ENCODE data around the gene CLEC3B.

The CLEC3B gene

DNA sequence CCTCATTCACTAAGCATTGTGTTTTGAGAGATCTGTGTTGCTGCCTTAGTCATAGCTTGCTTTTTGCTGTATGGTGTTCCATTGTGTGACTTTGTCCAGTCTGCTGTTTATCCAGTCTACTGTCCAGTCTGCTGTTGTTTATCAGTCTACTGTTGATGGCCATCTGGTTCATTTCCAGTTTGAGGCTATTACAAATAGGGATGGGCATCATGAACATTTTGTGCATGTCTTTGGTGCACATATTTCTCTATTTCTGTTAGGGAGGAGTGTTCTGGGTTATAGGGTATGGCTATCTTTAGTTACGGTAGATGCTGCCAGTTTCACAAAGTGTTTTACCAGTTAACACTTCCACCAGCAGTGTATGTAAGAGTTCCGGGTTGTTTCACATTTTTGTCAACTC is 22.2 kb upstream of the CLEC3B start:
- no peak for DNase-seq

DNA sequence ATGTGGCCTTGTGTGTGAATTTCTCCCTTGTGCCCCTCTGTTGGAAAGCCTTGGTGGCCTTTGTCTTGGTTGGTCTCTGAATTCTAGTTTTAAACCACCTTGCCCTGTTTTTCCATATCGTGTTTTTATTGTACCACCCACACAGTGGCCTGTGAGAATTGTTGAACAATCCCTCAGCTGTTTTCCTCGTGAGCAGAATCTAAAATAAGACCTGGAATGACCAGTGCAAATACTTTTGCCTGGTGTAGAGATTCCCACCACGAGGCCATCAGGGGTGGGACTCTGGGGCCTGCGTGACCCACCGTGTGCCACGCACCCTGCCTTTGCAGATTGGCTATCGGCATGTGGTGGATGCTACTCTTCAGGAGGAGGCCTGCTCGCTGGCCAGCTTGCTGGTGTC is 19.0 kb upstream of the CLEC3B start:
- no peak for DNase-seq

GRCh38 chr3:45008117-45008516 is 18.0 kb upstream of the CLEC3B start:
- DNase-seq, result no peak

DNA sequence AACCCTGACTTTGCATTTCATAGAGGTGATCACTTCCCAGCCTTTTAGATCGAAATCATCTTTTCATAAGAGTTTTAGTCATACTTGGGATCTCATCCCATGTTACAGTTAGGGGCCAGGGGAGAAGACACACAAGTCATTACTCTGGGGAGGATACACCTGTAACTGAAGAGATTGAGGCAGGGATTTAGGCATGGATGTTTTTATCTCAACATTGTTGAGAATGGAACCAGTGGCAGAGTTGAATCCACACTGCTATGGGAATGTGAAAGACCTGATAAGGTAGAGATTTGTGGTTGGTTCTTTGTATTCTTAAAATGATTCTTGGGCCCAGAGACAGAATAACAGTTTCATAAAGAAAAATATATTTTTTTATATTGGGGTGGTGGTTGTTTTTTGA is 16.2 kb upstream of the CLEC3B start:
- DNase-seq, result no peak

DNA sequence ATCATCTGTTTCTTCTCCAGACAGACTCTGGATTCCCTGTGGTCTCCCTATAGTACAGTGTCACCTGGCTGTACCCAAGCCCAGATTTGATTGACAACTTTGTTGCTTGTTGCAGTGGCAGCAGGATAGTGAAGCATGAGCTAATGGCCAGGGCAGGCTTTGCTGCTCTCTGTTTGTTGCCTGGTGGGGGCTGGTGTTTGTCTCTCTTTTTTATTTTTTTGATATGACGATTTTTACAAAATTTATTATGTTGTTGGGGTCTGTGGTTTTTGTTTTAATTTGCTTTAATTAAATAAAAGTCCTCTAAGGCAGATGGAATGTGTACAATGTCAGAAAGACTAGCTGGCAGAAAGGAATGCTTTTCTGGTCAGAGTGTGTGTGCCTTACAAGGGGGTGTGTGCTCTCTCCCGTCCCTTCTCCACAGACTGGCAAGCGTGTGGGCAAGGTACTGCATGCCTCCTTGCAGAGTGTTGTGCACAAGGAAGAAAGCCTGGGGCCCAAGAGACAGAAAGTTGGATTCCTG is 15.2 kb upstream of the CLEC3B start:
- DNase-seq, result no peak

- DNase-seq, result no peak
Measured at GRCh38 chr3:45011756-45012508, 14.2 kb upstream of the CLEC3B start.

- DNase-seq, result no peak
Measured at GRCh38 chr3:45012577-45012976, 13.5 kb upstream of the CLEC3B start.

- no peak for DNase-seq
Measured at GRCh38 chr3:45016916-45017315, 9.2 kb upstream of the CLEC3B start.

GRCh38 chr3:45017821-45018220 is 8.3 kb upstream of the CLEC3B start:
- DNase-seq, result no peak

DNA sequence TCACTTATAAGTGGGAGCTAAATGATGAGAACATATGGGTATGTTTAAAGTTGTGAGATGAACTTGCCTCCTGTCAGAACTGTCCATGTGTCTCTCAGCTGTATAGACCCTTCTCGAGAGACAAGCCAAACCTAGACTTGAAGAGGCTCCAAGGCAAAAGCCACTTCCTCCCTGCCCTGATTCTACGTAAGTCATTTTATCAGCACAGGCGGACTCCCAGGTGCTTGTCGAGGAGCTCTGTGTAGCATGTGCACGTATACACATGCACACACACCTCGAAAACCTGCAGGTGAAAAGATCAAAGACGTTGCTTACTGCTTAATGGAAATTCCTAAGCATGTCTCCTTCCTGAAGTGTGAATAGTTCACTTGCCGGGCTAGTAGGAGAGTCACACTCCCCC is 5.6 kb upstream of the CLEC3B start:
- peak; percentile 18 for DNase-seq

DNA sequence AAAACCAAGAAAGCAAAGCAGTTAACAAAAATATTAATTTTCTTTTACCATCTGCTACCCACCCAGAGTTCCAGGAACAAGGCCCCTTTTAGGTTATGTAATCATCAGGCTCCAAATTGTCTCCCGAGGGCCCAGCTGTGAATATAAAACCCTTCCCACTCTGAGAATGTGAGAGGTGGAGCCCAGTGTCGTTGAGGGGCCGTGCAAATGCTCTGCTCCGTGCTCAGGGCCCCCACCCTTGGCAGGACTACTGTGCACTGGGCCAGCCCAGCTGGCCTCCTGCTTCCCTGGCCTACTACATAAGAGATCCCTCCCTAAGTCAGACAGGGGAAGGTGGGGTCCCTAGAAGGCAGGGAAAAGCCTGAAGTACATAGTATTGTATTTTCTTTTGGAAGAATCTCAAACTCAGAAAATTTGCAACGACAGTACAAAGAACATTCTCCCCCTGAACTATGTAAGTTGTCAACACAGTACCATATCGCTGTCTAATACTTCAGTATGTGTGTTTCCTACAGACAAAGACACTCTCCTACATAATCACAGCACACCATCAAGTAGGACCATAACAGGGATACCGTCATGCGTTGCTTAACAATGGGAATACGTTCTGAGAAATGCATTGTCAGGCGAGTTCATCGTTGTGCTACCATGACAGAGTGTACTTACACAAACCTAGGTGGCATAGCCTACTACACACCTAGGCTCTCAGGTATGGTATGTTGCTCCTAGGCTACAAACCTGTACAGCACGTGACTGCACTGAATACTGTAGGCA is 4.4 kb upstream of the CLEC3B start:
- DNase-seq, result no peak

DNA sequence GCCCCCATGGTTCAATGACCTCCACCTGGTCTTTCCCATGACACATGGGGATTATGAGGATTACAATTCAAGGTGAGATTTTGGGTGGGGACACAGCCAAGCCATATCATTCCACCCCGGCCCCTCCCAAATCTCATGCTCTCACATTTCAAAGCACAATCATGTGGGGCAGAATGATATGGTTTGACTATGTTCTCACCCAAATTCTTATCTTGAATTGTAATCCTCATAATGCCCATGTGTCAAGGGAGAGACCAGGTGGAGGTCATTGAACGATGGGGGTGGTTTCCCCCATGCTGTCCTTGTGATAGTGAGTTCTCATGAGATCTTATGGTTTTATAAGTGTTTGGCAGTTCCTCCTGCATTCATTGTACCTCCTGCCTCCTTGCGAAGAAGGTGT is 2.4 kb upstream of the CLEC3B start:
- DNase-seq, result no peak

DNA sequence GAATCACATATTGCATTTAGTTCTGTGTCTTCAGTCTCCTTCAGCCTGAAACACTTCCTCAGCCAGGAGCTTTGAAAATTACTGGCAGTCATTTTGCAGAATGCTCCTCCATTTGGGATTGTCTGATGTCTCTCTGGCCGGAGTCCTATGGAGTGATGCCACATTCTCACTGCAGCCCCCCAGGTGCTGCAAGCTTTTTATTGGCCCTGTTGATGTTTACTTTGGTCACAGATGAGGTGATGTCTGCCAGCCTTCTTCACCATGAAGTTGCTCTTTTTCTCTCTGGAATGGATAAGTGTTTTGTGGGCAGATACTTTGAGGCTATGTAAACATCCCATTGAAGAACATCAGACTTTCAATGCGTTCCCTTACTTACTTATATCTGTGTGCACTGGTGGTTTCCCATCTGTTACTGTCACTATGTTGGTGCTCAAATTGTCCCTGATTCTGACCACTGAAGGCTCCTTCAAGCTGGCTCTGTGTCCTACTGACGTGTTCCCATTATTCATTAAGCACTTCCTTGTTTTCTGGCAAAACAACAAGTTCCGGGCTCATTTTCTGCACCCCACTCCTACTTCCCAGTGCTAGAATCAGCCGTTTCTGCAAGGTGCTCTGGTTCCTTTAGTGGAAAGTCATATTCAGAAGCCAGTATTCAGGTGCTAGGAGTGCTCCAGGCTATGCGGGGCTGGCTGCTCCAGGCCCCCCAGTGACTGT is 1.4 kb upstream of the CLEC3B start:
- no peak for DNase-seq

DNA sequence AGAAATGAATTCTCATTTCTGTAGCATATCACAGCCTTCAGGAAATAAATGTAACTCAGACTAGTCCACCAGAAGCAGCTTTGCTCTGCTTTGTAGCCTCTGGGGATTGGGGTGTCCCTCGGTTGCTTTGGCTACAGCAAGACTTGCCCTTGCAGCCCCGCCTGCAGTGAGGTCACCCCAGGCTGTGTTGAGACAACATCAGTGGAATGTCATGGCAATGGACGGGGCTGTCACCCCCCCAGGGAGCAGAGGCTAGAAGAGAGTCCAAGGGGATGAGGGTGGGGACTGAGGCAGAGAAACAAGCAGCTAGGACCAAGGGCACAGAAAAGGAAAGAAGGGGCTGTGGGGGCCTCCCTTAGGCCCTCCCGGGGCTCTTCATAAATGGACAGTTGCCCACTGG is 854 bp downstream of the CLEC3B start:
- no peak for DNase-seq

GRCh38 chr3:45027441-45027840 is 1.3 kb downstream of the CLEC3B start:
- no peak for DNase-seq

- no peak for DNase-seq
Measured at GRCh38 chr3:45029216-45029615, 3.1 kb downstream of the CLEC3B start.

DNA sequence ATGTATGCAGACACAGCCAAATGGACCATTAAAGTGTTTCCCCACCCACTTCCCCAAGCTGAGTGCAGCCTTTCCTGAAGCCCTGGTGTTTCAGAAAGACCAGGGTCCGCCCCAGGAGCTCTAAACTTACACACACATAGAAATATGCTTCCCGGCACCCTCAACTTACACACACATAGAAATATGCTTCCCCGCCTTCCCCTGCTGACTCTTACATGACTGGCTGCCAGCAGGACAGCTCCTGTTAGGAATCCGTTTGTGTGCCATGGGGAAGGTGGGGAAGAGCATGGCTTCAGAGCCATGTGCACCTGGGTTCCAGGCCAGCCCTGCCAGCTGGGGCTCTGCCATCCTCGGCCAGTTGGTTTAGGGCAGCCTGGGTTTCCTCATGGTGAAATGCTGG is 3.6 kb downstream of the CLEC3B start:
- DNase-seq, result no peak

- no peak for DNase-seq
Measured at GRCh38 chr3:45031531-45031930, 5.4 kb downstream of the CLEC3B start.

- DNase-seq, result no peak
Measured at GRCh38 chr3:45032113-45032512, 6.0 kb downstream of the CLEC3B start.

DNA sequence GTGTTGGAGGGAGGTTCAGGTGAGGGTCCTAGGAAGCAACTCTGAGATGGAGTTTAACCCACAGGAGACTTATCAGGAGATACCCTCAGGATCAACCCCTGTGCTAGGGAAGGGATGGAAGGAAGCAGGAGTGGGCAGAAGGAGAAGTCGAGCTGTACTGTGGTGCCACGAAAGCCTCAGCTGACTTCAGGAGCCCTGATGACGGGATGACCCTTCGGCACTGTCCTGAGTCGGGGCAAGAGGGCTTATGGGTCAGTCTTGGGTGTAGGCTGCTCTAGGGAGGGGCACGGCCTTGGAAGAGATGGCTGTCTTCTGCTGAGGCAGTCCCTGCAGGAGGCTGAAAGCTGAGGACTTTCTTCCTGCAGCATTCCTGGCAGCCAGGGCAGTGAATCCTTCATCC is 7.7 kb downstream of the CLEC3B start:
- DNase-seq, result no peak

- no peak for DNase-seq
Measured at GRCh38 chr3:45034612-45035252, 8.6 kb downstream of the CLEC3B start.

- no peak for DNase-seq
Measured at GRCh38 chr3:45035441-45036301, 9.6 kb downstream of the CLEC3B start.

All from CD4-positive, alpha-beta T cell treated with Interleukin-12 subunit alpha and Interleukin-12 subunit beta, for 1 hour (primary cell).